Fibroblast of mammary gland (primary cell): Measurements from ENCODE around the gene NFKBIB.

ENCODE experiments used
- DNase-seq: peaks from one replicate; pipeline ENCODE4 v3.0.0-alpha.2; 2010; ENCODE audit warnings: low read depth
- H3K4me3 ChIP-seq: 2 replicates; pipeline ENCODE4 v1.5.1; 2011; ENCODE audit warnings: low read depth, mild to moderate bottlenecking, low read length, moderate library complexity; ENCODE audit not compliant: control insufficient read depth
- TF ChIP-seq, protein P1 (sequence below): conservative IDR thresholded peaks from 2 replicates; pipeline ENCODE4 v1.5.1; 2011; ENCODE audit warnings: low read depth, low read length, inconsistent platforms; ENCODE audit not compliant: control insufficient read depth, insufficient read depth

NFKBIB gene

GRCh38 chr19:38928391-38929001, 28.7 kb downstream of the NFKBIB start:
- TF ChIP-seq, protein P1, sequence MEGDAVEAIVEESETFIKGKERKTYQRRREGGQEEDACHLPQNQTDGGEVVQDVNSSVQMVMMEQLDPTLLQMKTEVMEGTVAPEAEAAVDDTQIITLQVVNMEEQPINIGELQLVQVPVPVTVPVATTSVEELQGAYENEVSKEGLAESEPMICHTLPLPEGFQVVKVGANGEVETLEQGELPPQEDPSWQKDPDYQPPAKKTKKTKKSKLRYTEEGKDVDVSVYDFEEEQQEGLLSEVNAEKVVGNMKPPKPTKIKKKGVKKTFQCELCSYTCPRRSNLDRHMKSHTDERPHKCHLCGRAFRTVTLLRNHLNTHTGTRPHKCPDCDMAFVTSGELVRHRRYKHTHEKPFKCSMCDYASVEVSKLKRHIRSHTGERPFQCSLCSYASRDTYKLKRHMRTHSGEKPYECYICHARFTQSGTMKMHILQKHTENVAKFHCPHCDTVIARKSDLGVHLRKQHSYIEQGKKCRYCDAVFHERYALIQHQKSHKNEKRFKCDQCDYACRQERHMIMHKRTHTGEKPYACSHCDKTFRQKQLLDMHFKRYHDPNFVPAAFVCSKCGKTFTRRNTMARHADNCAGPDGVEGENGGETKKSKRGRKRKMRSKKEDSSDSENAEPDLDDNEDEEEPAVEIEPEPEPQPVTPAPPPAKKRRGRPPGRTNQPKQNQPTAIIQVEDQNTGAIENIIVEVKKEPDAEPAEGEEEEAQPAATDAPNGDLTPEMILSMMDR, result no peak
- DNase-seq, result no peak
- H3K4me3 ChIP-seq, result no peak overlapping the region

DNA sequence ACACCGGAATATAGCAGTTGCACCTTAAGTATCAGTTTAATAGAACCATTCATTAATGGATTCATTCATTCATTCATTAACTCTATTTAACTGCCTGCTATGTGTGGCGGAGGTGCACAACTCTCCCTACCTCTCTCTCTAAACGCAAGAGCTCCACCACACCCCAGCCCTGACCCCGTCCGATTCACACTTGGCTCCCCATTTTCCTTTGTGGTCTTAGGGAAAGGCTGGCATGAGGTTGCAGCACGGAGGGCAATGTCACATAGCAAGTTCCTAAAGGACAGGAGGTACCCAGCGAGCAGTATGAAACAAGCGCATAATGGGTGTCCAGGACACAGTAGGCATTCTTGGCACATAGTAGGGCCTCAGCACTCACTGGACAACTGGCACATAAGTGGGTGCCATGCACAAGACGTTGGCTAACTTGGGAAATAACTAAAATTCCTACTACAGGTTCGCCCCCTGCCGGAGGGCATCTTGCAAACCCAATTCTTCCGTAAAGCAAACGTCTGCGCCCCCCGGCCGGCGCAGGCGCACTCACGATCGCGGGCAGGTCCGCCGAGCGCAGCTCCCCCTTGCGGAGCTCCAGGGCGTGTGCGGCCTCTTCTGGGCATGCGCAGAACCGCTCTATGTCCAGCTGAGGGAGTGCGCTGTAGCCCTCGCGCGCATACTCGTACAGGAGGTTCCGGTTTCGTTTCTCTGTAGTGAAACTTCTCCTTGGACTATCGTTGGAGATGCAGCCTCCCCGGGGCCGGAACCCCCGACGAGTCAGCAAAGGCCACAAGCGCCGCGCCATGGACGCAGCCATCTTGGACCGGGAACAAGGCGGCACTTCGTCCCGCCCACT, 30.4 kb downstream of the NFKBIB start, which contains the start of gene SARS2:
Gene SARS2, minus strand, starts transcription at position 835 of the 847 bp plus-strand sequence. Its CDS starts 27 bp downstream, at position 808.
- DNase-seq, result peak; percentile 92
- H3K4me3 ChIP-seq, result peak within 1 kb of the TSS; percentile 92
- TF ChIP-seq, protein P1, result peak; percentile 75

DNA sequence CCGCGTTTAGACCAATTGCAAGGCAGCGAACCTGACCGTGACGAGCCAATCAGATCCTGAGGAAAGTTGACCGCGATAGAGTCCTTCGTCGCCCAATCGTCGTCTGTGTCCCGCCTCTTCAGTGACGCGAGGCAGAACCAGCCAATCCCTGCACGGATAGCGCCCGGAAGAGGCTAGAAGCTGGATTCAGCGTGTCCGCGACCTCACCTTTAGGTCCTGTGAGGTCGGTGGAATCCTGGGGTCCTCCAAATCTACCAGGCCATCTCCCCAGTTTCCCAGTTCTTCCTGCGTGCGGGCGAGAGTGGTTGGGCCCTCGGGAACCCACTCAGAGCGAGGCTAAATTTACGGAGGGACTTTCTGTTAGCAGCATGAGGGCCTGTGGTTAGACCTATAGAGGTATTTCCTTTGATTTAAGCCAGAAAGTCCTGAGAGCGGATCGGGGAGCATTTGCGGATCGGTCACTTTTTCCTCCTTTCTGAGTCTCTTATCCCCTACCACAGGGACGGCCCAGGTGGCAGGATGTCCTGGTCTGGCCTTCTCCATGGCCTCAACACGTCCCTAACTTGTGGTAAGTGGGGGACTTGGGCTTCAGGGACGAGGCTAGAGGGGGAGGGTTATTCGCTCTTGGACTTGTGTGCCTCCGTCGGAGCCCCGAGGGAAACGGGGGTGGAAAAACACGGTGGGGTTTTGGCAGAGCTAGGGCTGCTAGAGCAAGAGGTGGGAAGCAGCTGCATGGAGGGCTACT, 31.2 kb downstream of the NFKBIB start, which contains the start of gene MRPS12:
Gene MRPS12, plus strand, starts transcription at position 169 of the 745 bp plus-strand sequence. Its CDS starts 351 bp downstream, at position 520.
- TF ChIP-seq, protein P1, result no peak
- peak; percentile 99 for DNase-seq
- peak within 1 kb of the TSS; percentile 92 for H3K4me3 ChIP-seq

DNA sequence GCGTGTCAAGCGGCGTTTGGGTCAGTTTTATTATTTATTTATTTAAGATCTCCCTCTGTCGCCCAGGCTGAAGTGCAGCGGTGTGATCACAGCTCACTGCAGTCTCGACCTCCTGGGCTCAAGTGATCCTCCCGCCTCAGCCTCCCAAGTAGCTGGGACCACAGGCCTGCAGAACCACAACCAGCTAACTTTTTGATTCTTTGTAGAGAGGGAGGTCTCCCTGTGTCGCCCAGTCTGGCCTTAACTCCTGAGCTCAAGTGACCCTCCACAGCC, 31.7 kb downstream of the NFKBIB start:
- H3K4me3 ChIP-seq, result peak overlapping the region; percentile 92
- DNase-seq, result no peak
- TF ChIP-seq, protein P1, result no peak

DNA sequence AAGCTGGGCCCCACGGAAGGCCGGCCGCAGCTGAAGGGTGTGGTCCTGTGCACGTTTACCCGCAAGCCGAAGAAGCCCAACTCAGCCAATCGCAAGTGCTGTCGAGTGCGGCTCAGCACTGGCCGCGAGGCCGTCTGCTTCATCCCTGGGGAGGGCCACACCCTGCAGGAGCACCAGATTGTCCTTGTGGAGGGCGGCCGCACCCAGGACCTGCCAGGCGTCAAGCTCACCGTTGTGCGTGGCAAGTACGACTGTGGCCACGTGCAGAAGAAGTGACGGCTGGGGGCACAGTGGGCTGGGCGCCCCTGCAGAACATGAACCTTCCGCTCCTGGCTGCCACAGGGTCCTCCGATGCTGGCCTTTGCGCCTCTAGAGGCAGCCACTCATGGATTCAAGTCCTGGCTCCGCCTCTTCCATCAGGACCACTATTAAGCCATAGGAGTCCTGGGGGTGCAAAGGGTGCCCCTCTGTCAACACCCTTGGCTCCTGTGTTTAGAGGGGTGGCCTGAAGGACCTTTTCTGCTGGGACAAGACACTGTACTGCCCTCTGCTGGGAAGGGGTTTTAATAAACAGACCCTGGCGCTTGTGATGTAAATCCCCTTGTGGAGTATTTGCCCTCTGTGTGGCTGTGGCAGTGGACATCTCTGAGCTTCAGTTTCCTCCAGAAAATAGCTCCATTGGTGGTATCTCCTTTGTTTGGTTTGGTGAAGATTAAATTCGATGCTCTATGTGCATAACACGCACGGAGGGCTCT, 32.8 kb downstream of the NFKBIB start:
- TF ChIP-seq, protein P1, result peak; percentile 45
- DNase-seq, result peak; percentile 57
- H3K4me3 ChIP-seq, result no peak overlapping the region

DNA sequence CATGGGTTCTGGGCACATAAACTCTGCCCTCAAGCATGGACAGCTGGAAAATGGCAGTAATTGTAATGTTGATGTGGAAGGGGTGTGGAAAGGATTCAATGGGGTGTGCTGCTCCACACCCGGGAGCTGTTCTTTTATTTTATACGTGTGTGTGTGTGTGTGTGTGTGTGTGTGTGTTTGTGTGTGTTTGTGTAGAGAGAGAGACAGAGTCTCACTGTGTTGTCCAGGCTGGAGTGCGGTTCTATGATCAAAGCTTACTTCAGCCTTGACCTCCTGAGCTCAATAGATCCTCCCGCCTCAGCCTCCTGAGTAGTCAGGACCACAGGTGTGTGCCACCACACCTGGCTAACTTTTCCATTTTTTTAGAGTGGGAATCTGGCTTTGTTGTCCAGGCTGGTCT, 33.8 kb downstream of the NFKBIB start:
- TF ChIP-seq, protein P1, result no peak
- H3K4me3 ChIP-seq, result no peak overlapping the region
- no peak for DNase-seq
